ENCODE results near the gene C19orf12.

Gene C19orf12

GRCh38 chr19:29695765-29696564, 19.1 kb downstream of the C19orf12 start:
- DNase-seq, result no peak

DNA sequence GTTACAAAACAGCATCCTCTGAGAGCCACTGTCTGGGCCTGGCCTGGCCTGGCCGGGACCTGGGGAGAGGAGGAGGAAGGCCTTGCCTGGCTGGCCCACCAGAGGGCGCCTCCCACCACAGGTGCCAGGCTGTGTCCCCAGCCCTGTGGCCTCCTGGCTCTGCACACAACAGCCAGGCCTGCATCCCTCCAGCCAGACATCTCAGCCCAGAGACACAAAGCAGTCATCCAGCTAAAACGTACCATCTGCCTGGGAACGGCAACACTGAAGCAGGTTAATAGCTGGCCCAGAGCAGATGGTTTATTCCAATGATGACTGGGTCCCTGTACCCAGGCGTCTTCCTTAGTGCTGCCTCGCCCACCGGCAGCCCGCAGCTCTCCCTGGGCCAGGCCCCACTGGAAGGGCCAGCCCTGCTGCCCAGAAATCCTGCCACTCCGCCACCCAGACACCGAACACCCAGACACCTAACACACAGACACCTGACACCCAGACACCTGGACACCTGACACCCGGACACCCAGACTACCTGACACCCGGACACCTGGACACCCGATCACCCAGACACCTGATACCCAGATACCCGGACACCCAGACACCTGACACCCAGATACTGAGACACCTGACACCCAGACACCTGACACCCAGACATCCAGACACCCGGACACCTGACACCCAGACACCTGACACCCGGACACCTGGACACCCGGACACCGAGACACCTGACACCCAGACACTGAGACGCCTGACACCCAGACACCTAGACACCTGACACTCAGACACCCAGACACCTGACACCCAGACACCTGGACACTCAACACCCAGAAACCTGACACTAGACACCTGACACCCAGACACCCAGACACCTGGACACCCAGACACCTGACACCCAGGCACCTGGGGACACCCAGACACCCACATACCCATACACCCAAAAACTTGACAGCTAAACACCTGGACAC, 20.1 kb downstream of the C19orf12 start:
- DNase-seq, result peak; percentile 66

- no peak for DNase-seq
Measured at GRCh38 chr19:29694161-29694560, 20.9 kb downstream of the C19orf12 start.

DNA sequence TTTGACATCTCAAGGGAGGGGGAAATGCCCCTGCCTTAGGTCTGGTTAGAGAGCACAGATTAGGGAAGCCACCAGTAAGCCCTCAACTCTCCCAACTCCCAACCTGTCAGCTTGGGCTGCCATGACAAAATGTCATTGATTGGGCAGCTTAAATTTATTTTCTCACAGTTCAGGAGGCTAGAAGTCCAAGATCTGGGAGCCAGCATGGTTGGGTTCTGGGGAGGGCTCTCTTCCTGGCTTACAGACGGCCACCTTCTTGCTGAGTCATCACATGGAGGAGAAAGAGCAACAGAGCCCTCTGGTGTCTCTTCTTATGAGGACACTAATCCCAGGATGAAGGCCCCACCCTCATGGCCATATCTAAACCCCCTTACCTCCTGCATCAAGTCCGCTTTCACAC, 24.2 kb downstream of the C19orf12 start:
- DNase-seq, result peak; percentile 5

GRCh38 chr19:29687897-29688728, 26.9 kb downstream of the C19orf12 start:
- DNase-seq, result no peak

GRCh38 chr19:29687244-29687896, 27.7 kb downstream of the C19orf12 start:
- DNase-seq, result no peak

DNA sequence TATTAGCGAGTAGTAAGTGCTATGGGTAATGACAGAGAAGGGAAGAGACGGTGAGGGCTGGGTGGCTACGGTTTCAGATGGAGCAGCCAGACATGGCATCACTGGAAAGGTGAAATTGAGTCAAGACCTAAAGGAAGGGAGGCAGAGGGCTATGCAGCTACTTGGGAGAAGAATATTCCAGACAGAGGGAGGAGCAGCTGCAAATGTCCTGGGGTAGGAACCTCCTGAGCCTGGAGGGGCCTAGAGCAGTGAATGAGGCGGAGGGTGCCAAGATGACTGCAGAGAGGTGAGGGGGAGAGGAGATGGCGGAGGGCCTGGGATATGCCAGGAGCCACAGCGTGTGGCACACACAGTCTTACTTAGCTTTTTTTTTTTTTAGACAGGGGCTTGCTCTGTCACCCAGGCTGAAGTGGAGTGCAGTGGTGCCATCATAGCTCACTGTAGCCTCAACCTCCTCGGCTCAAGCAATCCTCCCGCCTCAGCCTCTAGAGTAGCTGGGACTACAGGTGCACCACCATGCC, 28.7 kb downstream of the C19orf12 start:
- no peak for DNase-seq

- no peak for DNase-seq
Measured at GRCh38 chr19:29685326-29685725, 29.7 kb downstream of the C19orf12 start.

- no peak for DNase-seq
Measured at GRCh38 chr19:29683009-29683408, 32.1 kb downstream of the C19orf12 start.

- DNase-seq, result no peak
Measured at GRCh38 chr19:29682236-29682895, 32.7 kb downstream of the C19orf12 start.

DNA sequence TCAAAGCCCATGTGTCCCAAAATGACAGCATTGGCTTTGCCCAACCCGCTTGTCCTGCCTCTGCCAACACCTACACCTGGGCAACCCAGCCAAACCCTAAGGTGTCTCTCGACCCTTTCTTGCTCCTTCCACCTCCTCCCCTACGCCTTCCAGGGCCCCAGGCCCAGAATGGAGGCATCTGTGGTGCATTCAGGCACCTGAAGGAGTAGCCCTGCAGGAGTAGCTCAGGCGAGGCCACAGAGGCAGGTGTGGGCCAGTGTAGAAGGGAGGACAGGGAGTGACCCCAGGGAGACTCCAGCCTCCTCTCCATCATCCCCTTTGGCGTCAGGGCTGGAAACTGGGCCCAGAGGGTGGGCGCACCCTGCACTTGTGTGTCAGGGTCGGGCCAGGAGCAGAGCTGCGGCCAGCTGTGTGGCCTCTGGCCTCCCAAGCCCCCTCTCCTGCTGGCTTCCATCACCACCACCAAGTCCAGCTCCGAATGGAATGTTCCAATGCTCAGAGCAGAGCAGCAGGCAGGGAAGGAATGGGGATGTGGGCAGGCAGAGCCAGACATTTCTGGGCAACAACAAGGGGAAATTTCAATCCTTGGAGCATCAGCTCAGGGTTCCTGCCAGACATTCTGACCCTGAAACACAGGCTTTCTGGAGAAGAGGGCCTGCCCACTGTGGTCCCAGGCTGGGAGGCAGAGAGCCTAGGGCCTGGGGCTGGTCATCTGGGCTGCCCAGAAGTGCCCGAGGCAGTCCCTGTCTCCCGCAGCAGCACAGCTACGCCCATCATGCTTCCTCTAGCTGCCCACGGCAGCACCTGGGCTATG, 33.4 kb downstream of the C19orf12 start:
- DNase-seq, result no peak

DNA sequence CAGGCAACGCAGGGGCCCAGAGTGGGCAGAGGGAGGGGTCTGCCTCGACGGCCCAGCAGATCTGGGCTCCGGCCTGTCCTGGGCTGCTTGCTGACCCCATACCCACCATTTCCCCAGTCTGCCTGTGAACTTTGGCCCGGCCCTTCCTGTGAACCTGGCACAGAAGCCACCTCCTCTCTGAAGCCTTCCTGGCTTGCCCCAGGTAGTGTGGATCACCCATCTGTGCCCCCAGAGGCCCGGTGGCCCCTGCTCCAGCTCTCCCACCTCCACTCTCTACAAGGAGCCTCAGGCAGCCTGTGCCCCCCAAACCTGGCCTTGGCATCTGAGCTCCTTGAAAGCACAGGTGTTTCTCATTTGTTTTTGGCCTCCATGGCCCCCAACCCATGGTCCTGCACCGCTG, 34.1 kb downstream of the C19orf12 start:
- DNase-seq, result no peak

DNA sequence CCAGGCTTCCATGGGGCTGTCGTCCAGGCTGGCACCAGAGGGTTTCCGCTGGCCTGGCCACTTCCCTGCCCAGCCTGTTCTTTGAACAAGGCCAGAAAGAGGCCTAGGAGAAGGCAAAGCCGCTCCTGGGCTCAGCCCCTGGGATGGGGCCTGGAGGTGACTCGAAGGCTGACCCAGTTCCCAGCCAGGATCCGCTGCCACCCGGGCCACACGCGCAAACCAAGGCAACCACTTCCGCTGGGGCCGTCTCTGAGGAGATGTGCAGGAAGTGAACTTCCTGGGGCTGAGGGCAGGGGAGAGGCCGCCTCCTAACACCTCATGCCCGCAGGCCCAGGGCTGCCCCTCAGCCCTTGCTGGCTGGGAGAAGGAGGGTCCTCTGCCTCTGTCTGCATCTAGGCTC, 34.6 kb downstream of the C19orf12 start:
- no peak for DNase-seq

GRCh38 chr19:29679598-29680210, 35.4 kb downstream of the C19orf12 start:
- no peak for DNase-seq

- DNase-seq, result no peak
Measured at GRCh38 chr19:29678484-29679106, 36.5 kb downstream of the C19orf12 start.

- DNase-seq, result no peak
Measured at GRCh38 chr19:29677001-29677817, 37.9 kb downstream of the C19orf12 start.

GRCh38 chr19:29676586-29676985, 38.5 kb downstream of the C19orf12 start:
- no peak for DNase-seq

GRCh38 chr19:29675650-29676186, 39.3 kb downstream of the C19orf12 start:
- no peak for DNase-seq
